Breast epithelium (tissue), 4 donors: ENCODE data around the gene NEURL3. TPM values are rescaled to one million over a fixed set of nuclear protein-coding genes. Genes with fewer than 3 reads are reported as not detected.

Experiments used
- DNase-seq, 2 donors: peaks; one replicate each; pipeline ENCODE4 v3.0.0-alpha.2; 2019; ENCODE audit warnings: low spot score in 2 of 2
- H3K27ac ChIP-seq, 2 donors: fragments of 200-600 bp; sonication (generic) in 1 of 2; one replicate each; pipeline ENCODE4 v1.5.1; 2016 to 2019; ENCODE audit warnings: mild to moderate bottlenecking in 1 of 2
- H3K27me3 ChIP-seq, 2 donors: fragments of 200-600 bp; sonication (generic) in 1 of 2; one replicate each; pipeline versions ENCODE4 v1.5.1 to v1.6.0; 2017 to 2019; ENCODE audit warnings: control low read depth in 1 of 2, mild to moderate bottlenecking in 1 of 2
- H3K36me3 ChIP-seq: fragments of 200-600 bp; one replicate; pipeline ENCODE4 v1.5.1; 2019
- H3K4me1 ChIP-seq, 2 donors: fragments of 200-600 bp; sonication (generic); one replicate each; pipeline ENCODE4 v1.5.1; 2016 to 2019; ENCODE audit warnings: control low read depth in 1 of 2
- H3K4me3 ChIP-seq, 3 donors: fragments of 200-600 bp; sonication (generic); 1 replicate in 2 of 3; 2 replicates in 1 of 3; pipeline ENCODE4 v1.5.1; 2016 to 2019; ENCODE audit warnings: mild to moderate bottlenecking in 3 of 3, moderate library complexity in 2 of 3
- H3K9me3 ChIP-seq, 2 donors: fragments of 200-600 bp; sonication (generic) in 1 of 2; one replicate each; pipeline ENCODE4 v1.5.1; 2016 to 2019; ENCODE audit warnings: control low read depth in 1 of 2
- POLR2A ChIP-seq: fragments of 450-650 bp; IDR thresholded peaks from one replicate; pipeline ENCODE4 v1.6.1; 2016; ENCODE audit warnings: antibody characterized with exemption, mild to moderate bottlenecking, moderate library complexity
- POLR2AphosphoS5 ChIP-seq, 3 donors: sonication (generic); formaldehyde crosslinking; IDR thresholded peaks; one replicate each; pipeline ENCODE4 v1.6.1; 2017; ENCODE audit warnings: antibody characterized with exemption in 3 of 3
- intact Hi-C: fragments of 100-400 bp; cut with DNase I; formaldehyde crosslinking; loops from one replicate; pipeline ENCODE4 v1.15.1; 2023; ENCODE audit warnings: low total_unique reads
- total RNA-seq, 3 donors: library from RNA; depleted of rRNA; stranded (reverse); fragments of >200 nt; gene quantifications; one replicate each; pipeline ENCODE4 v1.1.0, GENCODE V29; 2016
- TF ChIP-seq, protein P1 (sequence below), 3 donors: fragments of 450-650 bp; IDR thresholded peaks; one replicate each; pipeline ENCODE4 v1.5.1; 2016 to 2017; ENCODE audit warnings: antibody characterized with exemption in 3 of 3, mild to moderate bottlenecking in 3 of 3, moderate library complexity in 3 of 3

NEURL3 gene
- total RNA-seq, 3 donors from 2014 or later: 4.3 to 6.1 TPM; not detected in 1

DNA sequence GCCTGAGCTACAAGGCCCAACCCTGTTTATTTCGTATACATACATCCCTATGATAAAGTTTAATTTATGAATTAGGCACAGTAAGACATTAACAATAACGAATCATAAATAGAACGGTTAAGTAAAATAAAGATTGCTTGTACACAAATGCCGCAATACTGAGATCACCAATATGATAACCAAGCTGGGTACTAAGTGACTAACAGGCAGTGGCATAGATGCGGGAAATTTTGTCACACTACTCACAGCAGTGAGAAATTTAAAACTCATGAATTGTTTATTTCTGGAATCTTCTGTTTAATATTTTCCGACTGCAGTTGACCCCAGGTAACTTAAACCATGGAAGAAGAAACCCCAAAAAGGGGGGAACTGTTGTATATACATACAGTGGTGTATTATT lies 33.4 kb downstream of the NEURL3 start:
- TF ChIP-seq, protein P1, sequence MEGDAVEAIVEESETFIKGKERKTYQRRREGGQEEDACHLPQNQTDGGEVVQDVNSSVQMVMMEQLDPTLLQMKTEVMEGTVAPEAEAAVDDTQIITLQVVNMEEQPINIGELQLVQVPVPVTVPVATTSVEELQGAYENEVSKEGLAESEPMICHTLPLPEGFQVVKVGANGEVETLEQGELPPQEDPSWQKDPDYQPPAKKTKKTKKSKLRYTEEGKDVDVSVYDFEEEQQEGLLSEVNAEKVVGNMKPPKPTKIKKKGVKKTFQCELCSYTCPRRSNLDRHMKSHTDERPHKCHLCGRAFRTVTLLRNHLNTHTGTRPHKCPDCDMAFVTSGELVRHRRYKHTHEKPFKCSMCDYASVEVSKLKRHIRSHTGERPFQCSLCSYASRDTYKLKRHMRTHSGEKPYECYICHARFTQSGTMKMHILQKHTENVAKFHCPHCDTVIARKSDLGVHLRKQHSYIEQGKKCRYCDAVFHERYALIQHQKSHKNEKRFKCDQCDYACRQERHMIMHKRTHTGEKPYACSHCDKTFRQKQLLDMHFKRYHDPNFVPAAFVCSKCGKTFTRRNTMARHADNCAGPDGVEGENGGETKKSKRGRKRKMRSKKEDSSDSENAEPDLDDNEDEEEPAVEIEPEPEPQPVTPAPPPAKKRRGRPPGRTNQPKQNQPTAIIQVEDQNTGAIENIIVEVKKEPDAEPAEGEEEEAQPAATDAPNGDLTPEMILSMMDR (IDR thresholded peaks at IDR 0.05): no peak
- no peak for TF ChIP-seq POLR2AphosphoS5 (IDR thresholded peaks at IDR 0.05)
- TF ChIP-seq POLR2A: no peak
- Histone ChIP-seq H3K4me1 (no peaks in the 10 kb centered on the region), H3K36me3 (no peaks in the 10 kb centered on the region), H3K27ac (no peak overlapping the region), H3K4me3 (no peak overlapping the region), H3K9me3 (no peaks in the 10 kb centered on the region), H3K27me3 (no peaks in the 10 kb centered on the region)
- DNase-seq: no peak
- intact Hi-C loops: no loop called here

DNA sequence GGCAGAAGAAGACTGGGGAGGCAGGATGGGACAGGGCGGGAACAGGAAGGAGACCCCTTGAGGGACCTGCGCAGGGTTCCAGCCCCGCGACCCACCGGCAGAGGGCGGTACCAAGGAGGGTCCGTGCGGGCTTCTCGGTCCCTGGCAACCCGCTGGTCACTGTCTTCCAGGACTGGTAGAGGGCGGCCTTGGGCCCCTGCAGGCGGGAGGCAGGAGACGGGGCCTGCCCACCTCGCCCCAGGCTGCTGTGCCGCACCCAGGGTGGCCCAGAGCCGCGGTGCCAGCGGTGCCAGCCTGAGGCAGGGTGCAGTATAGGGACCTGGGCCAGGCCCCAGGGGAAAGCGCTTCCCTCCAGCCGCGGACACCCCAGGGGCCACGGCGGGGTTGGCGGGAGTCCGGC lies 34.5 kb downstream of the NEURL3 start:
- no peak for TF ChIP-seq POLR2A
- TF ChIP-seq, protein P1 (IDR thresholded peaks at IDR 0.05): peak in 1 of 3 donors; percentile 28
- intact Hi-C loops: no loop called here
- Histone ChIP-seq H3K4me1 (no peaks in the 10 kb centered on the region), H3K27ac (no peak overlapping the region), H3K4me3 (peak overlapping the region in 1 of 3 donors; percentile 39), H3K9me3 (no peaks in the 10 kb centered on the region), H3K27me3 (no peaks in the 10 kb centered on the region), H3K36me3 (no peaks in the 10 kb centered on the region)
- no peak for DNase-seq

DNA sequence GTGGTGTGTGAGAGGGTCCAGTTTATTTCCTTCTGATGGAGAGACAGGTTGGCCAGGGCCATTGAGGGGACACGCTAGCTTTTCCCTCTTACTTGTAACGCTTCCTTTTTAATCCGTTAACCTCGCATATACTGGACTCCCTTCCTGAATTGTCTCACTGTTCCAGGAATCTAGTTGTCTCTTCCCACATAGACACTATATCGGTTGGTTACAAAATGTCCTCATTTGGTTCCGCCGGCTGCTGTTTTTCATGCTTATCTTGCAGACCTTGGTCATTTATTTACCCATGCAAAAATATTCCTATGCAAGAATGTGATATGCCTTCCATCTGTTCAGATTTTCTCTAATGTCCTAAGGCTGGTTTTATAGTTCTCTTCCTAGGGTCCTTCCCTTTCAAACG lies 35.0 kb downstream of the NEURL3 start:
- DNase-seq: no peak
- TF ChIP-seq, protein P1 (IDR thresholded peaks at IDR 0.05): no peak
- TF ChIP-seq POLR2AphosphoS5 (IDR thresholded peaks at IDR 0.05): no peak
- TF ChIP-seq POLR2A: no peak
- no peak overlapping the region for H3K27ac ChIP-seq
- intact Hi-C loops: no loop called here
- no peaks in the 10 kb centered on the region for H3K27me3 ChIP-seq
- no peak overlapping the region for H3K4me3 ChIP-seq
- H3K4me1 ChIP-seq: no peaks in the 10 kb centered on the region
- no peaks in the 10 kb centered on the region for H3K36me3 ChIP-seq
- H3K9me3 ChIP-seq: no peaks in the 10 kb centered on the region

DNA sequence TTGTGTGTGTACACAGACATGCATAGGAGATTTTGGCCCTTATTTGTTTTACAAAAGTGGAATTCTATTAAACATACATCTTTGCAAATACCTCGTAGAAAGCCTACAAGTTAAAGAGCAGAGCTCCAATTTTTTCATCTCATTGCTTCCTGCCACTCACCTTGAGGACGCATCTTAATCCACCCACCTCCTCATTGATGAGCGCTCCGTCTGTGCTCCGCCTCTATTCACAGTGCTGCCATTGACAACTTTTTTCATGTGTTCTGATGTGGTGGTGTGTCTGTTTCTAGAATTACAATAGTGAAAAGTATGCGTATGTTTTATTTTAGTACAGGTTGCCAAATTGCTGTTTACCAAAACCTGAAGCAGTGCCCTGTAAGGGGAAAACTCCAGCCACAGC lies 36.3 kb downstream of the NEURL3 start:
- H3K36me3 ChIP-seq: no peaks in the 10 kb centered on the region
- no peaks in the 10 kb centered on the region for H3K4me1 ChIP-seq
- H3K4me3 ChIP-seq: no peak overlapping the region
- no peak overlapping the region for H3K27ac ChIP-seq
- TF ChIP-seq POLR2AphosphoS5 (IDR thresholded peaks at IDR 0.05) (no peak), POLR2A (no peak)
- TF ChIP-seq, protein P1 (IDR thresholded peaks at IDR 0.05): no peak
- intact Hi-C loops: no loop called here
- no peaks in the 10 kb centered on the region for H3K9me3 ChIP-seq
- no peak for DNase-seq
- H3K27me3 ChIP-seq: no peaks in the 10 kb centered on the region

DNA sequence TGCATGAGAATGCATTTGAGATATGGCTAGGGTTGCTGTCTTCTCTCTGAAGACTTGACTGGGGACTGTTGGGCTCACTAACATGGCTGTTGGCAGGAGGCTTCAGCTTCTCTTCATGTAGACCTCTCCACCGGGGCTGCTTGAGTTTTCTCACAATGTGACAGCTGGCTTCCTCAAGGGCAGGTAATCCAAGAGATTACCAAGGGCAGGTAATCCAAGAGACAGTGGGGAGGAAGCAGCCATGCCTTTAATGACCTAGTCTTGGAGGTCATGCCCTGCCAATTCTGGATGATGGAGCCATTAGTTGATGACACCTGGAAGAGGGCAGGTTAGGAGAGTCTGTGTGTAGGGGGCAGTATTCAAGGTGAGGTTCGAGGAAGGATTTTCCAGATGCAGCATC lies 40.5 kb downstream of the NEURL3 start:
- no peak for DNase-seq
- no peaks in the 10 kb centered on the region for H3K36me3 ChIP-seq
- H3K4me3 ChIP-seq: no peak overlapping the region
- no peaks in the 10 kb centered on the region for H3K27me3 ChIP-seq
- no peaks in the 10 kb centered on the region for H3K4me1 ChIP-seq
- no peak for TF ChIP-seq POLR2AphosphoS5 (IDR thresholded peaks at IDR 0.05)
- TF ChIP-seq, protein P1 (IDR thresholded peaks at IDR 0.05): no peak
- no peak for TF ChIP-seq POLR2A
- no peak overlapping the region for H3K27ac ChIP-seq
- intact Hi-C loops: no loop called here
- peaks cover under 1 to 4% of the 10 kb centered on the region in 2 donors for H3K9me3 ChIP-seq
